WTC11 (cell line): ENCODE results near the gene FREY1. TPM values are rescaled to one million over a fixed set of nuclear protein-coding genes. Genes with fewer than 3 reads are reported as not detected.
A peak's percentile ranks its signal among the peaks of the same experiment; 100 is the strongest.

Source experiments
- CDX4 ChIP-seq: fragments of 250-450 bp; sonication (Bioruptor Pico); IDR thresholded peaks from 2 replicates; pipeline ENCODE4 v1.9.0; 2021; ENCODE audit warnings: moderate library complexity, mild to moderate bottlenecking, inconsistent platforms, borderline replicate concordance
- CREM ChIP-seq: sonication (generic); formaldehyde crosslinking; IDR thresholded peaks from 2 replicates; pipeline ENCODE4 v1.8.1; 2022; ENCODE audit warnings: mild to moderate bottlenecking, missing genetic modification reagents, moderate library complexity
- ETV6 ChIP-seq: sonication (generic); formaldehyde crosslinking; IDR thresholded peaks from 2 replicates; pipeline ENCODE4 v1.8.1; 2022; ENCODE audit warnings: mild to moderate bottlenecking, missing genetic modification reagents
- FOXP1 ChIP-seq: sonication (generic); formaldehyde crosslinking; IDR thresholded peaks from 2 replicates; pipeline ENCODE4 v1.8.0; 2022; ENCODE audit warnings: missing genetic modification reagents, mild to moderate bottlenecking, moderate library complexity, borderline replicate concordance
- GABPB1 ChIP-seq: sonication (generic); formaldehyde crosslinking; IDR thresholded peaks from 2 replicates; pipeline ENCODE4 v1.8.1; 2023; ENCODE audit warnings: mild to moderate bottlenecking, missing genetic modification reagents
- IRF2 ChIP-seq: sonication (generic); formaldehyde crosslinking; IDR thresholded peaks from 2 replicates; pipeline ENCODE4 v1.8.0; 2022; ENCODE audit warnings: low read depth, missing genetic modification reagents, borderline replicate concordance
- NFE2L1 ChIP-seq: sonication (generic); formaldehyde crosslinking; IDR thresholded peaks from 2 replicates; pipeline ENCODE4 v1.8.1; 2023; ENCODE audit warnings: missing genetic modification reagents
- NFYB ChIP-seq: sonication (generic); formaldehyde crosslinking; conservative IDR thresholded peaks from 2 replicates; pipeline ENCODE4 v1.8.0; 2022; ENCODE audit warnings: low read depth, missing genetic modification reagents
- NR2C2 ChIP-seq: sonication (generic); formaldehyde crosslinking; IDR thresholded peaks from 2 replicates; pipeline ENCODE4 v1.8.0; 2022; ENCODE audit warnings: mild to moderate bottlenecking, missing genetic modification reagents
- PRDM15 ChIP-seq: sonication (generic); formaldehyde crosslinking; IDR thresholded peaks from 2 replicates; pipeline ENCODE4 v1.8.0; 2022; ENCODE audit warnings: missing genetic modification reagents
- SP1 ChIP-seq: sonication (generic); formaldehyde crosslinking; conservative IDR thresholded peaks from 2 replicates; pipeline ENCODE4 v1.8.1; 2022; ENCODE audit warnings: missing genetic modification reagents
- TEAD1 ChIP-seq: sonication (generic); formaldehyde crosslinking; IDR thresholded peaks from 2 replicates; pipeline ENCODE4 v1.8.0; 2022; ENCODE audit warnings: mild to moderate bottlenecking, missing genetic modification reagents
- ZBTB21 ChIP-seq: sonication (generic); formaldehyde crosslinking; IDR thresholded peaks from 2 replicates; pipeline ENCODE4 v1.8.1; 2023; ENCODE audit warnings: mild to moderate bottlenecking, missing genetic modification reagents, borderline replicate concordance
- ZNF263 ChIP-seq: sonication (generic); formaldehyde crosslinking; IDR thresholded peaks from 2 replicates; pipeline ENCODE4 v1.8.1; 2022; ENCODE audit warnings: low read depth, mild to moderate bottlenecking, moderate library complexity, missing genetic modification reagents
- ZNF281 ChIP-seq: sonication (generic); formaldehyde crosslinking; IDR thresholded peaks from 2 replicates; pipeline ENCODE4 v1.8.0; 2023; ENCODE audit warnings: mild to moderate bottlenecking, missing genetic modification reagents
- ZNF423 ChIP-seq: fragments of 250-450 bp; sonication (Bioruptor Pico); IDR thresholded peaks from 2 replicates; pipeline ENCODE4 v2.1.2; 2022; ENCODE audit warnings: mild to moderate bottlenecking, moderate library complexity
- total RNA-seq: library from RNA; stranded (reverse); gene quantifications from 3 replicates; pipeline ENCODE4 v1.2.3, GENCODE V29; 2021
- TF ChIP-seq, protein P1 (sequence below): fragments of 250-450 bp; sonication (Bioruptor Pico); IDR thresholded peaks from 2 replicates; pipeline ENCODE4 v1.9.0; 2021; ENCODE audit warnings: mild to moderate bottlenecking
- TF ChIP-seq, protein P2 (sequence below): sonication (generic); formaldehyde crosslinking; IDR thresholded peaks from 2 replicates; pipeline ENCODE4 v1.8.1; 2023; ENCODE audit warnings: mild to moderate bottlenecking, moderate library complexity, missing genetic modification reagents
- TF ChIP-seq, protein P3 (sequence below): fragments of 250-450 bp; sonication (Bioruptor Pico); IDR thresholded peaks from 2 replicates; pipeline ENCODE4 v1.9.0; 2021; ENCODE audit warnings: mild to moderate bottlenecking
- TF ChIP-seq, protein P4 (sequence below): fragments of 250-450 bp; sonication (Bioruptor Pico); IDR thresholded peaks from 2 replicates; pipeline ENCODE4 v2.1.2; 2022; ENCODE audit warnings: mild to moderate bottlenecking, moderate library complexity
- TF ChIP-seq, protein P5 (sequence below): sonication (generic); formaldehyde crosslinking; IDR thresholded peaks from 2 replicates; pipeline ENCODE4 v1.8.0; 2023; ENCODE audit warnings: missing genetic modification reagents
- TF ChIP-seq, protein P6 (sequence below): sonication (generic); formaldehyde crosslinking; IDR thresholded peaks from 2 replicates; pipeline ENCODE4 v1.8.0; 2022; ENCODE audit warnings: mild to moderate bottlenecking, missing genetic modification reagents

The FREY1 gene
- total RNA-seq, 1 experiment from 2014 or later: 2.1 TPM

DNA sequence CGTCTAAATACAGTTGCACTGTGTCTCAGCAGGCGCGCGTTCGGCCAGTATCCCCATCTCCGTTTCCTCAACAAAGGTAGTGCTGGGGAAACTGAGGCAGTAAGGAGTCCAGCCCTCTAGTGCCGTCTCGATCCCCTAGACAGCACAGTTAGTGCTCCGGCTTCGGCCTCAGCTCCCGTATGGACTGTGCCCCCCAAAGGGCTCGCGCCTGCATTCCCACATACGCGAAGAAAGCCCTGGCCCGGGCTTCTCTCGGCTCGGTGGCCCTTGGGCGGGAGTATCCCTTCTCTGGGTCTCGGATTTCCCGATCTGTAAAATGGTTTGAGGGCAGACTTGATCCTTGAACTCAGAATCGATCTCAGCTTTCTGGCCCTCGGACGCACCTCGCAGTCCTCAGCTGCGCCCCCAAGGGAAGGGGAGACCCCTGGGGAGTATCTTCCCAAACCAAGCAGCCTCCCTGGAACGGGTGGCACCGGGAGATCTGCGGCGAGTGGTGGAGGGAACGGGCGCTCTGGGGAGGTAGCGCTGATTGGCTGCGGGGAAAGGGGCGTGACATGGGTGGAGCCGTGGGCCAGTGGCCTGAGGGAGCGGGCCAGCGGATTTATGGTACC lies 11.4 kb upstream of the FREY1 start (continued):
- TF ChIP-seq ZNF281 (CRISPR knock-in tag) (no peak), SP1 (CRISPR knock-in tag) (peak; percentile 42; the same call in 1 of the 2 replicates), CREM (CRISPR knock-in tag) (0 out of 2 replicates have a peak, but pooled peaks have one; percentile 4), IRF2 (CRISPR knock-in tag) (no peak), PRDM15 (no peak), FOXP1 (peak; percentile 23; the same call in 1 of the 2 replicates), TEAD1 (CRISPR knock-in tag) (no peak), ETV6 (CRISPR knock-in tag) (0 out of 2 replicates have a peak, but pooled peaks have one; percentile 41), GABPB1 (CRISPR knock-in tag) (no peak), ZNF423 (CRISPR knock-in tag) (peak; percentile 92), NR2C2 (CRISPR knock-in tag) (no peak), ZNF263 (no peak), CDX4 (CRISPR knock-in tag) (no peak), NFE2L1 (no peak), NFYB (0 out of 2 replicates have a peak, but pooled peaks have one; percentile 43), ZBTB21 (CRISPR knock-in tag) (no peak)
- TF ChIP-seq, protein P1, sequence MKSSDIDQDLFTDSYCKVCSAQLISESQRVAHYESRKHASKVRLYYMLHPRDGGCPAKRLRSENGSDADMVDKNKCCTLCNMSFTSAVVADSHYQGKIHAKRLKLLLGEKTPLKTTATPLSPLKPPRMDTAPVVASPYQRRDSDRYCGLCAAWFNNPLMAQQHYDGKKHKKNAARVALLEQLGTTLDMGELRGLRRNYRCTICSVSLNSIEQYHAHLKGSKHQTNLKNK: no peak
- TF ChIP-seq, protein P2, sequence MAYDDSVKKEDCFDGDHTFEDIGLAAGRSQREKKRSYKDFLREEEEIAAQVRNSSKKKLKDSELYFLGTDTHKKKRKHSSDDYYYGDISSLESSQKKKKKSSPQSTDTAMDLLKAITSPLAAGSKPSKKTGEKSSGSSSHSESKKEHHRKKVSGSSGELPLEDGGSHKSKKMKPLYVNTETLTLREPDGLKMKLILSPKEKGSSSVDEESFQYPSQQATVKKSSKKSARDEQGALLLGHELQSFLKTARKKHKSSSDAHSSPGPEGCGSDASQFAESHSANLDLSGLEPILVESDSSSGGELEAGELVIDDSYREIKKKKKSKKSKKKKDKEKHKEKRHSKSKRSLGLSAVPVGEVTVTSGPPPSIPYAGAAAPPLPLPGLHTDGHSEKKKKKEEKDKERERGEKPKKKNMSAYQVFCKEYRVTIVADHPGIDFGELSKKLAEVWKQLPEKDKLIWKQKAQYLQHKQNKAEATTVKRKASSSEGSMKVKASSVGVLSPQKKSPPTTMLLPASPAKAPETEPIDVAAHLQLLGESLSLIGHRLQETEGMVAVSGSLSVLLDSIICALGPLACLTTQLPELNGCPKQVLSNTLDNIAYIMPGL: 0 out of 2 replicates have a peak, but pooled peaks have one; percentile 50
- TF ChIP-seq, protein P3, sequence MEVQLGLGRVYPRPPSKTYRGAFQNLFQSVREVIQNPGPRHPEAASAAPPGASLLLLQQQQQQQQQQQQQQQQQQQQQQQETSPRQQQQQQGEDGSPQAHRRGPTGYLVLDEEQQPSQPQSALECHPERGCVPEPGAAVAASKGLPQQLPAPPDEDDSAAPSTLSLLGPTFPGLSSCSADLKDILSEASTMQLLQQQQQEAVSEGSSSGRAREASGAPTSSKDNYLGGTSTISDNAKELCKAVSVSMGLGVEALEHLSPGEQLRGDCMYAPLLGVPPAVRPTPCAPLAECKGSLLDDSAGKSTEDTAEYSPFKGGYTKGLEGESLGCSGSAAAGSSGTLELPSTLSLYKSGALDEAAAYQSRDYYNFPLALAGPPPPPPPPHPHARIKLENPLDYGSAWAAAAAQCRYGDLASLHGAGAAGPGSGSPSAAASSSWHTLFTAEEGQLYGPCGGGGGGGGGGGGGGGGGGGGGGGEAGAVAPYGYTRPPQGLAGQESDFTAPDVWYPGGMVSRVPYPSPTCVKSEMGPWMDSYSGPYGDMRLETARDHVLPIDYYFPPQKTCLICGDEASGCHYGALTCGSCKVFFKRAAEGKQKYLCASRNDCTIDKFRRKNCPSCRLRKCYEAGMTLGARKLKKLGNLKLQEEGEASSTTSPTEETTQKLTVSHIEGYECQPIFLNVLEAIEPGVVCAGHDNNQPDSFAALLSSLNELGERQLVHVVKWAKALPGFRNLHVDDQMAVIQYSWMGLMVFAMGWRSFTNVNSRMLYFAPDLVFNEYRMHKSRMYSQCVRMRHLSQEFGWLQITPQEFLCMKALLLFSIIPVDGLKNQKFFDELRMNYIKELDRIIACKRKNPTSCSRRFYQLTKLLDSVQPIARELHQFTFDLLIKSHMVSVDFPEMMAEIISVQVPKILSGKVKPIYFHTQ (CRISPR knock-in tag): no peak
- TF ChIP-seq, protein P4, sequence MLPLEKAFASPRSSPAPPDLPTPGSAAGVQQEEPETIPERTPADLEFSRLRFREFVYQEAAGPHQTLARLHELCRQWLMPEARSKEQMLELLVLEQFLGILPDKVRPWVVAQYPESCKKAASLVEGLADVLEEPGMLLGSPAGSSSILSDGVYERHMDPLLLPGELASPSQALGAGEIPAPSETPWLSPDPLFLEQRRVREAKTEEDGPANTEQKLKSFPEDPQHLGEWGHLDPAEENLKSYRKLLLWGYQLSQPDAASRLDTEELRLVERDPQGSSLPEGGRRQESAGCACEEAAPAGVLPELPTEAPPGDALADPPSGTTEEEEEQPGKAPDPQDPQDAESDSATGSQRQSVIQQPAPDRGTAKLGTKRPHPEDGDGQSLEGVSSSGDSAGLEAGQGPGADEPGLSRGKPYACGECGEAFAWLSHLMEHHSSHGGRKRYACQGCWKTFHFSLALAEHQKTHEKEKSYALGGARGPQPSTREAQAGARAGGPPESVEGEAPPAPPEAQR (CRISPR knock-in tag): no peak
- TF ChIP-seq, protein P5, sequence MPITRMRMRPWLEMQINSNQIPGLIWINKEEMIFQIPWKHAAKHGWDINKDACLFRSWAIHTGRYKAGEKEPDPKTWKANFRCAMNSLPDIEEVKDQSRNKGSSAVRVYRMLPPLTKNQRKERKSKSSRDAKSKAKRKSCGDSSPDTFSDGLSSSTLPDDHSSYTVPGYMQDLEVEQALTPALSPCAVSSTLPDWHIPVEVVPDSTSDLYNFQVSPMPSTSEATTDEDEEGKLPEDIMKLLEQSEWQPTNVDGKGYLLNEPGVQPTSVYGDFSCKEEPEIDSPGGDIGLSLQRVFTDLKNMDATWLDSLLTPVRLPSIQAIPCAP: no peak
- TF ChIP-seq, protein P6, sequence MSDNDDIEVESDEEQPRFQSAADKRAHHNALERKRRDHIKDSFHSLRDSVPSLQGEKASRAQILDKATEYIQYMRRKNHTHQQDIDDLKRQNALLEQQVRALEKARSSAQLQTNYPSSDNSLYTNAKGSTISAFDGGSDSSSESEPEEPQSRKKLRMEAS (CRISPR knock-in tag): no peak
